GM12864 (cell line): ENCODE measurements around the gene DKK3.

Experiments used
- DNase-seq: peaks from one replicate; pipeline ENCODE4 v3.0.0-alpha.2; 2011; ENCODE audit warnings: low read depth
- H3K4me3 ChIP-seq: 2 replicates; pipeline ENCODE4 v1.5.1; 2011; ENCODE audit warnings: mild to moderate bottlenecking, low read depth, low read length, control low read depth
- TF ChIP-seq, protein P1 (sequence below): IDR thresholded peaks from 2 replicates; pipeline ENCODE4 v1.5.1; 2011; ENCODE audit warnings: low read depth, mild to moderate bottlenecking, moderate library complexity, low read length, control low read depth, inconsistent platforms; ENCODE audit errors: missing control alignments

The DKK3 gene

DNA sequence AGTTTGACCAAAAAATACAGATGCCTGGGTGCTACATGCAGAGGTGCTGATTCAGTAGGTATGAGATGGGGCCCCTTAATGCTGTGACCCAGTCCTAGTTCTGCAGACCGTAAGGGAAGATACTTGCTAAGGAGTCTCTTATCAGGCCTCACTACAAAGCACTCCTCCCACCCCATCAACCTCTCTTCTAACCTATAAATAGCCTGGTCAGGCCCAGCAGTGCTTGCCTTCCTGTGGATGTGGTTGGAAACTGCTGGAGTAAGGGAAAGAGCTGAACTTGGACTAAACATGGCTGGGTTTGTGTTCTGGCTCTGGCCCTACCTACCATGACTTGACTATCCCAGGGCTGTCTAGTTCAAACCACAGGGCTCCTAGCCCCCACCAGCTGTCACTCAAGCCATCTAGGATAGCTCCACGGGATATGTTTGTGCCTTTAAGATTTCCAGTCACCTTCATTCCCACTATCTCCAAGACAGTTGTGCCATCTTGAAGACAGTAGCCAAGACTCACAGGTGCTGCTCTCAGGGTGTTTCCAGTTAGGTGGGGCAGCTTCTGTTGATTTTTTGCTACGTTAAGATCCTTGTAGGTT is 9.5 kb upstream of the DKK3 start:
- DNase-seq, result no peak
- H3K4me3 ChIP-seq, result no peak overlapping the region
- TF ChIP-seq, protein P1, sequence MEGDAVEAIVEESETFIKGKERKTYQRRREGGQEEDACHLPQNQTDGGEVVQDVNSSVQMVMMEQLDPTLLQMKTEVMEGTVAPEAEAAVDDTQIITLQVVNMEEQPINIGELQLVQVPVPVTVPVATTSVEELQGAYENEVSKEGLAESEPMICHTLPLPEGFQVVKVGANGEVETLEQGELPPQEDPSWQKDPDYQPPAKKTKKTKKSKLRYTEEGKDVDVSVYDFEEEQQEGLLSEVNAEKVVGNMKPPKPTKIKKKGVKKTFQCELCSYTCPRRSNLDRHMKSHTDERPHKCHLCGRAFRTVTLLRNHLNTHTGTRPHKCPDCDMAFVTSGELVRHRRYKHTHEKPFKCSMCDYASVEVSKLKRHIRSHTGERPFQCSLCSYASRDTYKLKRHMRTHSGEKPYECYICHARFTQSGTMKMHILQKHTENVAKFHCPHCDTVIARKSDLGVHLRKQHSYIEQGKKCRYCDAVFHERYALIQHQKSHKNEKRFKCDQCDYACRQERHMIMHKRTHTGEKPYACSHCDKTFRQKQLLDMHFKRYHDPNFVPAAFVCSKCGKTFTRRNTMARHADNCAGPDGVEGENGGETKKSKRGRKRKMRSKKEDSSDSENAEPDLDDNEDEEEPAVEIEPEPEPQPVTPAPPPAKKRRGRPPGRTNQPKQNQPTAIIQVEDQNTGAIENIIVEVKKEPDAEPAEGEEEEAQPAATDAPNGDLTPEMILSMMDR, result no peak

DNA sequence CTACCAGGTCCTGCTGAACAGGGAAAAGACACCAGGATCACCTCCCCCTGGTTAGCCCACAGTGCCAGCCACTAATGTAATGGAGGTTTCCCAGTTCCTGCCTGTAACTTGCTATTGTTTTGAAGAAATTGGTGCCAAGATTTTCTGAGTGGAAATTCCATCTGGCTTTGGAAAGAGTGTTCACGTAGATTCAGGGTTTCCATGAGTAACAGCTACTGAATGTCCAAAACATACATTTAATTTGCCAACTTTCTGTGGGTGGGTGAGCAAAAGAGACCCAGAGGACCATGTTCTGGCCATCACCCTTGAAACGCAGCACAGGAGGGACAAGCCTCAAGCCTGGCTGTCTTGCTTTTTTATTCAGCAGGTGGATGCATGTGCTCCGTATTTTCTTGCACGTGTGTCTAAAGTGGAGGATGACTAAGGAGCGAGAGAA is 8.8 kb upstream of the DKK3 start:
- DNase-seq, result no peak
- TF ChIP-seq, protein P1, result no peak
- H3K4me3 ChIP-seq, result no peak overlapping the region

DNA sequence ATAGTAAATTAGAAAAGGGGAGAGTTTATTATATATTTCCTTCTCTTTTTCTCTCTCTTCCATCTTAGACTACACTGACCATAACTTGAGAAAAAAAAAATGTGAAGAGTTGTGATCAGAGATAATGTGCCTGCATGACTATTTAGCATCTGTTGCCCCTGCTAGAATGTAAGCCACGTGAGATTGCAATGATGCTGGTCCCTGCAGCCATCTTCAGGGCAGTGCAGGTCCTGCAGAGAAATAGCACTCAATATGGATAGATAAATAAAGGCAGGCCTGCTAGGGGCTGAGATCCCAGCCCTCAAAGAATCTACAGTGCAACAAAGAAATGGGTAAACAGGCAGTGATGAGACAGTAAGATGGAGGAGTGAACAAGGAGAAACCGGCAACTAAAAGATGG is 7.8 kb upstream of the DKK3 start:
- DNase-seq, result no peak
- TF ChIP-seq, protein P1, result no peak
- H3K4me3 ChIP-seq, result no peak overlapping the region

DNA sequence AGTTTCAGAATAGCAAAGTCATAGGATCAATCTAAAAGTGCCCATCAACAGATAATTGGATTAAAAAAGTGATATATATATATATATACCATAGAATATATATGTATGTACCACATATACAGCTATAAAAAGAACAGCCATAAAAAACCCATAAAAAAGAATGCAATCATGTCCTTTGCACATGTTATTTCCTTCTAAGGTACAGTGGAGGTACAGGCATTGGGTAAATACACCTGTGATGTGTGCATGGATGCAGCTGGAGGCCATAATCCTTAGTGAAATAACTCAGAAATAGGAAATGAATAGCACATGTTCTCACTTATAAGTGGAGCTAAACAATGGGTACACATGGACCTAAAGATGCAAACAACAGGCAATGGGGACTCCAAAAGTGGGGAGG is 7.1 kb upstream of the DKK3 start:
- no peak overlapping the region for H3K4me3 ChIP-seq
- TF ChIP-seq, protein P1, result no peak
- DNase-seq, result no peak

DNA sequence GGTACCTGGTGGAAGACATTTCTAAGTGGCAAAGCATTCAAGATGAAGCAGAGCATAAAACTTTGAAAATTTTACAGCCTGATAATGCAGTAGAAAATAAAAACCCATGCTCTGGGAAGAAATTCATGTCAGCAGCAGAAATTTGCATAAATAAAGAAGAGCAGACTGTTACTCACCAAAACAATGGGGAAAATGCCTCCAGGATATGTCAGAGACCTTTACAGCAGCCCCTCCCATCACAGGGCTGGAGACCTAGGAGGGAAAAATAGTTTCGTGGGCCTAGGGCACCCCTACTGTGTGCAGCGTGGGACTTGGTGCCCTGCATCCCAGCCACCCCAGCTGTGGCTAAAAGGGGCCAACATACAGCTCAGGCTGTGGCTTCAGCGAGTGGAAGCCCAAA is 5.4 kb upstream of the DKK3 start:
- no peak overlapping the region for H3K4me3 ChIP-seq
- no peak for DNase-seq
- TF ChIP-seq, protein P1, result no peak

DNA sequence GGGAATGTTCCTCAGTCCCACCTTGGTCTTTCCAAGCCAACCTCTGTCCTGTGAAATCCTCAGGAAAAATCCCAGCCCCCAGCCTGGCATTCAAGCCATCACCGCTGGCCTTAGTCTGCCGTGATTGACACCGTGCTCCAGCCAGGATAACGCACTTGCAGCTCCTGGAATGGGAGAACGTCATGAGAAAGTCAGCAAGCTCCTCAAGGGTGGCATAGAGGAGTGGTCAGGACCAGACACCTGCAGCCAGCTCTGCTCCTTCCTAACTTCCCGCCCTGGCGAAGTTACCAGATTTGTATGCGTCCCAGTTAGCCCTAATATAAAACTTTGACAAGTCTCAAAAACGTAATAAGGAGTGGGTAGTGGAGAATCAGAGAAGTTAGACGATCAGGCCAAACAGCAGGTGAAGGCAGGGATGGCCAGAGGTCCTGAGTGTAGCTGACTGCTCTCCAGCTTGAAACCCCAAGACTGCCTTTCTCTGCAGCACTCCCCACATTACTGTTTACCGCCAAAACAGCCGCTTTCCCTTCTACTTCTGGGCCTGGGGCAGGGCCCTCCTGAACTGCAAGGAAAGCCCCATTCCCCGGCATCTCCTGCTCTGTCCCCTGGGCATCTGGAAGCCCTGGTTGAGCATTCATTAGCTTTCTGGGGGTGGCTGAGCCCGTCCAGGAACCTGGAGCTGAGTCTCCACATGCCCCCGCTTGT is 1.3 kb upstream of the DKK3 start:
- TF ChIP-seq, protein P1, result no peak
- no peak for DNase-seq
- no peak overlapping the region for H3K4me3 ChIP-seq
